Neural cell (in vitro differentiated cells): ENCODE measurements around the gene TPI1. TPM values are rescaled to one million over a fixed set of nuclear protein-coding genes. Genes with fewer than 3 reads are reported as not detected.

Experiments used
- H2AFZ ChIP-seq: fragments of 200-600, 300-800 bp; sonication (generic), shearing (Covaris generic); 2 replicates; pipeline ENCODE4 v1.6.0; 2014; ENCODE audit warnings: low read depth, mild to moderate bottlenecking, antibody characterized with exemption, low read length, moderate library complexity
- H3F3A ChIP-seq: fragments of 200-600 bp; shearing (Covaris generic); 2 replicates; pipeline ENCODE4 v1.6.1; 2016; ENCODE audit warnings: mild to moderate bottlenecking, moderate library complexity, mixed read lengths, antibody characterized with exemption, low read length; ENCODE audit not compliant: insufficient read depth, poor library complexity, severe bottlenecking
- H3K27ac ChIP-seq: fragments of 200-600, 300-800 bp; sonication (generic), shearing (Covaris generic); 2 replicates; pipeline ENCODE4 v1.5.1; 2014; ENCODE audit warnings: mild to moderate bottlenecking, low read length, moderate library complexity
- H3K27me3 ChIP-seq: fragments of 300-800, 200-600 bp; sonication (generic), shearing (Covaris generic); 2 replicates; pipeline ENCODE4 v1.6.0; 2014; ENCODE audit warnings: mild to moderate bottlenecking, low read depth, low read length, moderate library complexity; ENCODE audit not compliant: insufficient read depth
- H3K36me3 ChIP-seq: fragments of 300-800, 200-600 bp; sonication (generic), shearing (Covaris generic); 2 replicates; pipeline ENCODE4 v1.5.1; 2014; ENCODE audit warnings: mild to moderate bottlenecking, antibody characterized with exemption, low read length, moderate library complexity; ENCODE audit not compliant: insufficient read depth
- H3K4me2 ChIP-seq: fragments of 300-800, 200-600 bp; sonication (generic), shearing (Covaris generic); 2 replicates; pipeline ENCODE4 v1.6.0; 2014; ENCODE audit warnings: mild to moderate bottlenecking, low read length
- H3K4me3 ChIP-seq: fragments of 300-800, 200-600 bp; sonication (generic), shearing (Covaris generic); 2 replicates; pipeline ENCODE4 v1.5.1; 2014; ENCODE audit warnings: mild to moderate bottlenecking, low read length, moderate library complexity
- H3K79me2 ChIP-seq: fragments of 200-600 bp; shearing (Covaris generic); replicated peaks from 2 replicates; pipeline ENCODE4 v1.6.0; 2014; ENCODE audit warnings: mild to moderate bottlenecking, low read length, moderate library complexity; ENCODE audit not compliant: insufficient read depth
- H3K9ac ChIP-seq: fragments of 300-800, 200-600 bp; sonication (generic), shearing (Covaris generic); 2 replicates; pipeline ENCODE4 v1.6.1; 2016; ENCODE audit warnings: mild to moderate bottlenecking, low read length, mixed read lengths
- H3K9me2 ChIP-seq: fragments of 200-600 bp; shearing (Covaris generic); 2 replicates; pipeline ENCODE4 v1.6.1; 2016; ENCODE audit warnings: mild to moderate bottlenecking, low read length, mixed read lengths; ENCODE audit not compliant: insufficient read depth
- H3K9me3 ChIP-seq: fragments of 200-600, 300-800 bp; sonication (generic), shearing (Covaris generic); 2 replicates; pipeline ENCODE4 v1.6.1; 2016; ENCODE audit warnings: mild to moderate bottlenecking, mixed run types, low read length, moderate library complexity, mixed read lengths
- H4K20me1 ChIP-seq: fragments of 200-600 bp; shearing (Covaris generic); 2 replicates; pipeline ENCODE4 v1.6.1; 2016; ENCODE audit warnings: mild to moderate bottlenecking, mixed run types; ENCODE audit not compliant: insufficient read depth
- EP300 ChIP-seq: fragments of 450-650 bp; conservative IDR thresholded peaks from 2 replicates; pipeline ENCODE4 v1.6.1; 2014; ENCODE audit warnings: antibody characterized with exemption, mild to moderate bottlenecking, moderate library complexity; ENCODE audit not compliant: poor library complexity, severe bottlenecking
- EZH2 ChIP-seq: fragments of 200-600, 300-800 bp; shearing (Covaris generic), sonication (generic); IDR thresholded peaks from 2 replicates; pipeline ENCODE4 v1.6.1; 2014; ENCODE audit warnings: antibody characterized with exemption, low read length, borderline replicate concordance, mild to moderate bottlenecking; ENCODE audit not compliant: insufficient read depth, poor library complexity, severe bottlenecking
- MXI1 ChIP-seq: fragments of 450-650 bp; conservative IDR thresholded peaks from 2 replicates; pipeline ENCODE4 v1.6.1; 2014; ENCODE audit warnings: antibody characterized with exemption, mild to moderate bottlenecking; ENCODE audit not compliant: poor library complexity, severe bottlenecking
- POLR2AphosphoS5 ChIP-seq: IDR thresholded peaks from 2 replicates; pipeline ENCODE4 v1.6.1; 2012
- RAD21 ChIP-seq: fragments of 450-650 bp; conservative IDR thresholded peaks from 2 replicates; pipeline ENCODE4 v1.6.1; 2014; ENCODE audit warnings: antibody characterized with exemption, mild to moderate bottlenecking, moderate library complexity
- SMC3 ChIP-seq: fragments of 450-650 bp; conservative IDR thresholded peaks from 2 replicates; pipeline ENCODE4 v1.6.1; 2014; ENCODE audit warnings: antibody characterized with exemption, mild to moderate bottlenecking, moderate library complexity; ENCODE audit not compliant: poor library complexity
- TAF1 ChIP-seq: IDR thresholded peaks from 2 replicates; pipeline ENCODE4 v1.6.1; 2012; ENCODE audit warnings: low read depth
- polyA plus RNA-seq: library from polyadenylated mRNA; depleted of rRNA; stranded (reverse); fragments of >200 nt; gene quantifications from 2 replicates; pipeline ENCODE4 v1.2.3, GENCODE V29; 2014
- TF ChIP-seq, protein P1 (sequence below): fragments of 450-650 bp; IDR thresholded peaks from 2 replicates; pipeline ENCODE4 v1.5.1; 2014; ENCODE audit warnings: antibody characterized with exemption, mild to moderate bottlenecking, moderate library complexity; ENCODE audit not compliant: poor library complexity, severe bottlenecking
- TF ChIP-seq, protein P2 (sequence below): IDR thresholded peaks from 2 replicates; pipeline ENCODE4 v1.6.1; 2012; ENCODE audit warnings: borderline replicate concordance

The TPI1 gene
- polyA plus RNA-seq, 1 donor from 2014 or later, result 288 TPM

DNA sequence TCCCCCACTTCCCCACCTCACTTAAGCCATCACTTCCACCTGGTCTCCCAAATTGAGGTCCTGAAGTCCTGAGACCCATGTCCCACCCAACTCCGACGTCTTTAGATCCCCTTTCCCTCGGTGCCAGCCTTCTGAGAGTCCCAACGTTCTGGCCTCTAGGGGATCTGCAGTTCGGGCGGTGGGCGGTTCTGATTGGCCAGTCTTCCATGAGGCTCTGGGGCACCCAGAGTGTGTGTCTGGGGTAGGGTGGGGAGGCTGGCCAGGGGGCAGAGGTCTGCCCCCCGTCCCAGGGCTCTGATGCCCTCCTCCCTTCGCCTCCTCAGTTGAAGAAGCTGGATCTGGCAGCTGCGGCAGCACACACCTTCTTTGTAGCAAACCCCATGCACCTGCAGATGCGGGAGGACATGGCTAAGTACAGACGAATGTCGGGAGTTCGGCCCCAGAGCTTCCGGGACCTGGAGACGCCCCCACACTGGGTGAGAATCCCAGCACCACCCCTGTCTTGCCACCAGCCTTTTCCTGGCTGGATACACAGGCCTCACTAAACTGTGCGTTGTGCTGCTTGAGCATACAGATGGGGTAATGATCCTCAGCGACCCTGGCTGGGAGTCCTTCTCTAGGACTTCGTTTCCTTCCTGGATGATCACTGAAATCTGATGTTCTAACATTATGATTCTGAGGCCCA lies 37.7 kb upstream of the TPI1 start:
- Histone ChIP-seq H4K20me1 (no peaks in the 10 kb centered on the region), H3K4me3 (peak overlapping the region; percentile 99), H3K27me3 (no peaks in the 10 kb centered on the region), H3K27ac (peak overlapping the region; percentile 94), H3K79me2 (peaks cover 17% of the 10 kb centered on the region), H3K9me2 (no peaks in the 10 kb centered on the region), H2AFZ (peak overlapping the region; percentile 23), H3K9ac (peak overlapping the region; percentile 95), H3K9me3 (no peaks in the 10 kb centered on the region), H3F3A (peaks cover 8% of the 10 kb centered on the region), H3K4me2 (peak overlapping the region; percentile 99), H3K36me3 (no peaks in the 10 kb centered on the region)
- TF ChIP-seq, protein P1, sequence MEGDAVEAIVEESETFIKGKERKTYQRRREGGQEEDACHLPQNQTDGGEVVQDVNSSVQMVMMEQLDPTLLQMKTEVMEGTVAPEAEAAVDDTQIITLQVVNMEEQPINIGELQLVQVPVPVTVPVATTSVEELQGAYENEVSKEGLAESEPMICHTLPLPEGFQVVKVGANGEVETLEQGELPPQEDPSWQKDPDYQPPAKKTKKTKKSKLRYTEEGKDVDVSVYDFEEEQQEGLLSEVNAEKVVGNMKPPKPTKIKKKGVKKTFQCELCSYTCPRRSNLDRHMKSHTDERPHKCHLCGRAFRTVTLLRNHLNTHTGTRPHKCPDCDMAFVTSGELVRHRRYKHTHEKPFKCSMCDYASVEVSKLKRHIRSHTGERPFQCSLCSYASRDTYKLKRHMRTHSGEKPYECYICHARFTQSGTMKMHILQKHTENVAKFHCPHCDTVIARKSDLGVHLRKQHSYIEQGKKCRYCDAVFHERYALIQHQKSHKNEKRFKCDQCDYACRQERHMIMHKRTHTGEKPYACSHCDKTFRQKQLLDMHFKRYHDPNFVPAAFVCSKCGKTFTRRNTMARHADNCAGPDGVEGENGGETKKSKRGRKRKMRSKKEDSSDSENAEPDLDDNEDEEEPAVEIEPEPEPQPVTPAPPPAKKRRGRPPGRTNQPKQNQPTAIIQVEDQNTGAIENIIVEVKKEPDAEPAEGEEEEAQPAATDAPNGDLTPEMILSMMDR, result peak; percentile 57
- TF ChIP-seq TAF1 (peak; percentile 6), POLR2AphosphoS5 (no peak), EP300 (no peak), MXI1 (no peak), SMC3 (no peak), EZH2 (no peak), RAD21 (no peak)
- TF ChIP-seq, protein P2, sequence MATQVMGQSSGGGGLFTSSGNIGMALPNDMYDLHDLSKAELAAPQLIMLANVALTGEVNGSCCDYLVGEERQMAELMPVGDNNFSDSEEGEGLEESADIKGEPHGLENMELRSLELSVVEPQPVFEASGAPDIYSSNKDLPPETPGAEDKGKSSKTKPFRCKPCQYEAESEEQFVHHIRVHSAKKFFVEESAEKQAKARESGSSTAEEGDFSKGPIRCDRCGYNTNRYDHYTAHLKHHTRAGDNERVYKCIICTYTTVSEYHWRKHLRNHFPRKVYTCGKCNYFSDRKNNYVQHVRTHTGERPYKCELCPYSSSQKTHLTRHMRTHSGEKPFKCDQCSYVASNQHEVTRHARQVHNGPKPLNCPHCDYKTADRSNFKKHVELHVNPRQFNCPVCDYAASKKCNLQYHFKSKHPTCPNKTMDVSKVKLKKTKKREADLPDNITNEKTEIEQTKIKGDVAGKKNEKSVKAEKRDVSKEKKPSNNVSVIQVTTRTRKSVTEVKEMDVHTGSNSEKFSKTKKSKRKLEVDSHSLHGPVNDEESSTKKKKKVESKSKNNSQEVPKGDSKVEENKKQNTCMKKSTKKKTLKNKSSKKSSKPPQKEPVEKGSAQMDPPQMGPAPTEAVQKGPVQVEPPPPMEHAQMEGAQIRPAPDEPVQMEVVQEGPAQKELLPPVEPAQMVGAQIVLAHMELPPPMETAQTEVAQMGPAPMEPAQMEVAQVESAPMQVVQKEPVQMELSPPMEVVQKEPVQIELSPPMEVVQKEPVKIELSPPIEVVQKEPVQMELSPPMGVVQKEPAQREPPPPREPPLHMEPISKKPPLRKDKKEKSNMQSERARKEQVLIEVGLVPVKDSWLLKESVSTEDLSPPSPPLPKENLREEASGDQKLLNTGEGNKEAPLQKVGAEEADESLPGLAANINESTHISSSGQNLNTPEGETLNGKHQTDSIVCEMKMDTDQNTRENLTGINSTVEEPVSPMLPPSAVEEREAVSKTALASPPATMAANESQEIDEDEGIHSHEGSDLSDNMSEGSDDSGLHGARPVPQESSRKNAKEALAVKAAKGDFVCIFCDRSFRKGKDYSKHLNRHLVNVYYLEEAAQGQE, result no peak

DNA sequence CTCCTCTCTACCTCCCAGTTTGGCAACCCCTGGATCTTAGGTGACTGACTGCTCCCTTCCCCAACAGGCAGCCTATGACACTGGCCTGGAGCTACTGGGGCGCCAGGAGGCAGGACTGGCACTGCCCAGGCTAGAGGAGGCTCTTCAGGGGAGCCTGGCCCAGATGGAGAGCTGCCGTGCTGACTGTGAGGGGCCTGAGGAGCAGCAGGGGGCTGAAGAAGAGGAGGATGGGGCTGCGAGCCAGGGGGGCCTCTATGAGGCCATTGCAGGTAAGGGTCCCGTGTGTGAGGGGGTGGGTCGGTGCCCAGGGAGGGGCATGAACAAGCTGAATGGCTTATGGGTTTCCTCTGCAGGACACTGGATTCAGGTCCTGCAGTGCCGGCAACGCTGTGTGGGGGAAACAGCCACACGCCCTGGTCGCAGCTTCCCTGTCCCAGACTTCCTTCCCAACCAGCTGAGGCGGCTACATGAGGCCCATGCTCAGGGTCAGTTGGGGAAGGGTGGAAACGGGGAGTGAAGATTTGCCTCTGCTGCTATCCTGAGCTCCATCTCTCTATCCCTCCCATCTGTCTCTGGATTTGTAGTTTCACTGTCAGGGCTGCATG lies 36.9 kb upstream of the TPI1 start:
- no peaks in the 10 kb centered on the region for H3K9me3 ChIP-seq
- H3K27ac ChIP-seq, result no peak overlapping the region
- H3K27me3 ChIP-seq, result no peaks in the 10 kb centered on the region
- no peaks in the 10 kb centered on the region for H3K36me3 ChIP-seq
- peaks cover 5% of the 10 kb centered on the region for H3F3A ChIP-seq
- H3K4me2 ChIP-seq, result no peak overlapping the region
- H3K9ac ChIP-seq, result peak overlapping the region; percentile 95
- H2AFZ ChIP-seq, result no peak overlapping the region
- no peaks in the 10 kb centered on the region for H4K20me1 ChIP-seq
- TF ChIP-seq POLR2AphosphoS5 (no peak), TAF1 (no peak), RAD21 (no peak), EP300 (no peak), MXI1 (no peak), SMC3 (no peak), EZH2 (no peak)
- TF ChIP-seq, protein P1, result no peak
- no peaks in the 10 kb centered on the region for H3K9me2 ChIP-seq
- peaks cover 17% of the 10 kb centered on the region for H3K79me2 ChIP-seq
- H3K4me3 ChIP-seq, result peak overlapping the region; percentile 99
